Measurements from ENCODE around the gene MDFIC2.

- TF ChIP-seq, protein P1, sequence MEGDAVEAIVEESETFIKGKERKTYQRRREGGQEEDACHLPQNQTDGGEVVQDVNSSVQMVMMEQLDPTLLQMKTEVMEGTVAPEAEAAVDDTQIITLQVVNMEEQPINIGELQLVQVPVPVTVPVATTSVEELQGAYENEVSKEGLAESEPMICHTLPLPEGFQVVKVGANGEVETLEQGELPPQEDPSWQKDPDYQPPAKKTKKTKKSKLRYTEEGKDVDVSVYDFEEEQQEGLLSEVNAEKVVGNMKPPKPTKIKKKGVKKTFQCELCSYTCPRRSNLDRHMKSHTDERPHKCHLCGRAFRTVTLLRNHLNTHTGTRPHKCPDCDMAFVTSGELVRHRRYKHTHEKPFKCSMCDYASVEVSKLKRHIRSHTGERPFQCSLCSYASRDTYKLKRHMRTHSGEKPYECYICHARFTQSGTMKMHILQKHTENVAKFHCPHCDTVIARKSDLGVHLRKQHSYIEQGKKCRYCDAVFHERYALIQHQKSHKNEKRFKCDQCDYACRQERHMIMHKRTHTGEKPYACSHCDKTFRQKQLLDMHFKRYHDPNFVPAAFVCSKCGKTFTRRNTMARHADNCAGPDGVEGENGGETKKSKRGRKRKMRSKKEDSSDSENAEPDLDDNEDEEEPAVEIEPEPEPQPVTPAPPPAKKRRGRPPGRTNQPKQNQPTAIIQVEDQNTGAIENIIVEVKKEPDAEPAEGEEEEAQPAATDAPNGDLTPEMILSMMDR (conservative IDR thresholded peaks at IDR 0.05; ENCODE audit: low read length) = no peak
- TF ChIP-seq EZH2phosphoT487 (IDR thresholded peaks at IDR 0.05; ENCODE audit: borderline replicate concordance) = no peak
These were observed 39.6 kb downstream of the MDFIC2 start for GRCh38 chr3:70272798-70273197.
